Daoy (cell line): ENCODE measurements around the gene SHANK2. TPM values are rescaled to one million over a fixed set of nuclear protein-coding genes. Genes with fewer than 3 reads are reported as not detected.

Source experiments
- DNase-seq: peaks from one replicate; pipeline ENCODE4 v3.0.0-alpha.2; 2015; ENCODE audit warnings: low read depth
- total RNA-seq: library from RNA; depleted of rRNA; stranded (reverse); fragments of >200 nt; shearing (Covaris generic); gene quantifications from 2 replicates; pipeline ENCODE4 v1.2.3, GENCODE V29; 2014; rRNA removed

Gene SHANK2
- total RNA-seq, 1 experiment from 2014 or later: 0.29 TPM

GRCh38 chr11:71202598-71202944 lies 49.8 kb downstream of the SHANK2 start:
- DNase-seq: no peak

Other genes with a start within 250 kb of the SHANK2 start
- gene DHCR7, start 195.8 kb upstream of the SHANK2 start, total RNA-seq: 34.9 and 39.2 TPM in 2 replicates
- 21.1 and 34.9 TPM in 2 replicates for gene NADSYN1, start 200.6 kb upstream of the SHANK2 start, total RNA-seq